Tibial nerve (tissue), 3 donors: ENCODE results near the gene TTC7B.

Experiments used
- CTCF ChIP-seq, 5 experiments: fragments of 200-600 bp in 3 of 5; fragments of 450-650 bp in 2 of 5; sonication (generic) in 3 of 5; IDR thresholded peaks; one replicate each; pipeline ENCODE4 v1.5.1; 2016 to 2019; ENCODE audit warnings: antibody characterized with exemption in 5 of 5, mild to moderate bottlenecking in 3 of 5, moderate library complexity in 2 of 5
- POLR2A ChIP-seq, 2 donors: fragments of 450-650 bp; IDR thresholded peaks; one replicate each; pipeline ENCODE4 v1.6.1; 2017; ENCODE audit warnings: antibody characterized with exemption in 2 of 2, mild to moderate bottlenecking in 2 of 2, moderate library complexity in 2 of 2

- TF ChIP-seq CTCF (IDR thresholded peaks at IDR 0.05) (no peak), POLR2A (IDR thresholded peaks at IDR 0.05) (no peak)
Measured at GRCh38 chr14:90500665-90501370, 315.4 kb downstream of the TTC7B start.
